ENCODE results near the gene ZNF44. TPM values are rescaled to one million over a fixed set of nuclear protein-coding genes. Genes with fewer than 3 reads are reported as not detected.

The ZNF44 gene
- total RNA-seq, 1 experiment from 2014 or later, result 3.6 TPM

DNA sequence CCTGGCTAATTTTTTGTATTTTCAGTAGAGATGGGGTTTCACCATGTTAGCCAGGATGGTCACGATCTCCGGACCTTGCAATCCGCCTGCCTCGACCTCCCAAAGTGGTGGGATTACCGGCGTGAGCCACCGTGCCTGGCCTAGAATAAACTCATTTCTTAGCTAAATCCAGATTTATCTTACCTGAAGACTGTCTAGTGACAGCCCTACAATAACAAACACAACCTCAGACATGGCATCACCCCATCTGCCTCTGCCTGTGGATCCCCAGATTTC lies 5.0 kb downstream of the ZNF44 start (continued):
- TF ChIP-seq, protein P1, sequence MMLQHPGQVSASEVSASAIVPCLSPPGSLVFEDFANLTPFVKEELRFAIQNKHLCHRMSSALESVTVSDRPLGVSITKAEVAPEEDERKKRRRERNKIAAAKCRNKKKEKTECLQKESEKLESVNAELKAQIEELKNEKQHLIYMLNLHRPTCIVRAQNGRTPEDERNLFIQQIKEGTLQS (IDR thresholded peaks at IDR 0.05), result no peak
- TF ChIP-seq JUND (IDR thresholded peaks at IDR 0.05), result no peak
- TF ChIP-seq, protein P2, sequence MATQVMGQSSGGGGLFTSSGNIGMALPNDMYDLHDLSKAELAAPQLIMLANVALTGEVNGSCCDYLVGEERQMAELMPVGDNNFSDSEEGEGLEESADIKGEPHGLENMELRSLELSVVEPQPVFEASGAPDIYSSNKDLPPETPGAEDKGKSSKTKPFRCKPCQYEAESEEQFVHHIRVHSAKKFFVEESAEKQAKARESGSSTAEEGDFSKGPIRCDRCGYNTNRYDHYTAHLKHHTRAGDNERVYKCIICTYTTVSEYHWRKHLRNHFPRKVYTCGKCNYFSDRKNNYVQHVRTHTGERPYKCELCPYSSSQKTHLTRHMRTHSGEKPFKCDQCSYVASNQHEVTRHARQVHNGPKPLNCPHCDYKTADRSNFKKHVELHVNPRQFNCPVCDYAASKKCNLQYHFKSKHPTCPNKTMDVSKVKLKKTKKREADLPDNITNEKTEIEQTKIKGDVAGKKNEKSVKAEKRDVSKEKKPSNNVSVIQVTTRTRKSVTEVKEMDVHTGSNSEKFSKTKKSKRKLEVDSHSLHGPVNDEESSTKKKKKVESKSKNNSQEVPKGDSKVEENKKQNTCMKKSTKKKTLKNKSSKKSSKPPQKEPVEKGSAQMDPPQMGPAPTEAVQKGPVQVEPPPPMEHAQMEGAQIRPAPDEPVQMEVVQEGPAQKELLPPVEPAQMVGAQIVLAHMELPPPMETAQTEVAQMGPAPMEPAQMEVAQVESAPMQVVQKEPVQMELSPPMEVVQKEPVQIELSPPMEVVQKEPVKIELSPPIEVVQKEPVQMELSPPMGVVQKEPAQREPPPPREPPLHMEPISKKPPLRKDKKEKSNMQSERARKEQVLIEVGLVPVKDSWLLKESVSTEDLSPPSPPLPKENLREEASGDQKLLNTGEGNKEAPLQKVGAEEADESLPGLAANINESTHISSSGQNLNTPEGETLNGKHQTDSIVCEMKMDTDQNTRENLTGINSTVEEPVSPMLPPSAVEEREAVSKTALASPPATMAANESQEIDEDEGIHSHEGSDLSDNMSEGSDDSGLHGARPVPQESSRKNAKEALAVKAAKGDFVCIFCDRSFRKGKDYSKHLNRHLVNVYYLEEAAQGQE (IDR thresholded peaks at IDR 0.05; ENCODE audit: low read depth), result no peak
- no peak for TF ChIP-seq POLR2A (IDR thresholded peaks at IDR 0.05; ENCODE audit: borderline replicate concordance, extremely low read depth, insufficient read depth, insufficient read length)
- no peak for TF ChIP-seq POLR2AphosphoS5 (IDR thresholded peaks at IDR 0.05; ENCODE audit: low read depth, low read length)
- no peak for TF ChIP-seq SIN3A (IDR thresholded peaks at IDR 0.05; ENCODE audit: low read depth)
- no peak for TF ChIP-seq TCF7L2 (IDR thresholded peaks at IDR 0.05; ENCODE audit: borderline replicate concordance, extremely low read depth, insufficient read depth, insufficient read length)

DNA sequence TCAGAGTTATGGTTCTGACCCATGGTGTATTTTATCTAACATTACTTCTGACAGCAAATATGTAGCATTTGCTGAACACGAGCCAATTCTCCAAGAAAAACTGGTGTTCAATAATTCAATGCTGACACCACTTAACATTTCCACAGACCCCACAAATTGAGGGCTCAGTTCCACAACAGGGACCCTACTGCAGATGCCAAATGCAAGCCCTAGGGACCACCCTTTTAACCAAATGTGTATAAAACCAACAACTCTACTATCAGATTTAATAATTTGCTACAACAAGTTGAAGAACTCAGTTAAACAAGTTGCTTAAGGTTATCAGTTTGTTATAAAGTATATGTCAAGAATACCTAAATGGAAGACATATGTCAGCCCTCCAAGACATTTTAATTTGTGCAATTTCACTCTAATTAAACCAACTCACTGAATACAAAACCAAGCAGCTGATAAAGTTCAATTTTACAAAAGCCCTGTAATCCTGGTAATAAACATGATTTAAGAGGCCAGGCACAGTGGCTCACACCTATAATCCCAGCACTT lies 6.7 kb downstream of the ZNF44 start:
- Histone ChIP-seq H3K9ac (ENCODE audit: low read length) (no peak overlapping the region), H3K27me3 (ENCODE audit: insufficient read depth, low read length) (no peaks in the 10 kb centered on the region), H3K4me3 (replicated peaks in 1 of 2; ENCODE audit: low read depth in 1 of 2, low read length in 2 of 2) (no peak overlapping the region), H2AFZ (ENCODE audit: low read depth, low read length, poor library complexity, severe bottlenecking) (no peak overlapping the region), H3K27ac (ENCODE audit: low read depth, low read length) (no peak overlapping the region), H3K9me2 (ENCODE audit: insufficient read depth) (no peaks in the 10 kb centered on the region), H3K36me3 (ENCODE audit: control insufficient read depth in 1 of 2, insufficient read depth in 2 of 2, low read length in 2 of 2) (0 out of 4 replicates have a peak, but pooled peaks cover 0 to 3% of the 10 kb centered on the region in 2 experiments), H3K4me1 (ENCODE audit: control insufficient read depth in 1 of 2, insufficient read depth in 2 of 2, low read length in 2 of 2) (peaks cover 6 to 15% of the 10 kb centered on the region in 2 experiments), H4K20me1 (ENCODE audit: insufficient read depth) (no peaks in the 10 kb centered on the region), H3K79me2 (ENCODE audit: insufficient read depth, low read length) (peaks cover 3% of the 10 kb centered on the region; the same call in 1 of the 2 replicates), H3K9me3 (ENCODE audit: control insufficient read depth in 1 of 2, insufficient read depth in 1 of 2, low read depth in 1 of 2, low read length in 2 of 2) (peaks cover 0 to 3% of the 10 kb centered on the region in 2 experiments; a peak in 1 of 4 replicates), H3K4me2 (ENCODE audit: low read length) (no peak overlapping the region)
- ATAC-seq (no peak), DNase-seq (ENCODE audit: low read depth, low spot score) (no peak)
- CTCF ChIA-PET, result no interaction called here
- RAD21 ChIA-PET (ENCODE audit: low non-redundant PET in 1 of 2, low total read pairs in 2 of 2, uncharacterized antibody in 2 of 2, unreplicated experiment in 2 of 2), result no interaction called here
- no TSS peak for BruUV-seq (replicated peaks)
- intact Hi-C loops (cut with micrococcal nuclease), result no loop called here
- POLR2A ChIA-PET, result no interaction called here
- TF ChIP-seq ZNF274 (IDR thresholded peaks at IDR 0.05; ENCODE audit: low read depth, low read length) (no peak), YY1 (IDR thresholded peaks at IDR 0.05; ENCODE audit: extremely low read depth, insufficient replicate concordance, low read depth, low read length) (no peak), JUND (IDR thresholded peaks at IDR 0.05) (no peak), POLR2AphosphoS5 (IDR thresholded peaks at IDR 0.05; ENCODE audit: low read depth, low read length) (no peak), ELF1 (IDR thresholded peaks at IDR 0.05; ENCODE audit: borderline replicate concordance, low read depth) (no peak)
- TF ChIP-seq, protein P3, sequence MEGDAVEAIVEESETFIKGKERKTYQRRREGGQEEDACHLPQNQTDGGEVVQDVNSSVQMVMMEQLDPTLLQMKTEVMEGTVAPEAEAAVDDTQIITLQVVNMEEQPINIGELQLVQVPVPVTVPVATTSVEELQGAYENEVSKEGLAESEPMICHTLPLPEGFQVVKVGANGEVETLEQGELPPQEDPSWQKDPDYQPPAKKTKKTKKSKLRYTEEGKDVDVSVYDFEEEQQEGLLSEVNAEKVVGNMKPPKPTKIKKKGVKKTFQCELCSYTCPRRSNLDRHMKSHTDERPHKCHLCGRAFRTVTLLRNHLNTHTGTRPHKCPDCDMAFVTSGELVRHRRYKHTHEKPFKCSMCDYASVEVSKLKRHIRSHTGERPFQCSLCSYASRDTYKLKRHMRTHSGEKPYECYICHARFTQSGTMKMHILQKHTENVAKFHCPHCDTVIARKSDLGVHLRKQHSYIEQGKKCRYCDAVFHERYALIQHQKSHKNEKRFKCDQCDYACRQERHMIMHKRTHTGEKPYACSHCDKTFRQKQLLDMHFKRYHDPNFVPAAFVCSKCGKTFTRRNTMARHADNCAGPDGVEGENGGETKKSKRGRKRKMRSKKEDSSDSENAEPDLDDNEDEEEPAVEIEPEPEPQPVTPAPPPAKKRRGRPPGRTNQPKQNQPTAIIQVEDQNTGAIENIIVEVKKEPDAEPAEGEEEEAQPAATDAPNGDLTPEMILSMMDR (IDR thresholded peaks at IDR 0.05 in 2 of 3, conservative IDR thresholded peaks at IDR 0.05 in 1 of 3; ENCODE audit: borderline replicate concordance in 1 of 3, insufficient read depth in 1 of 3, low read depth in 2 of 3, low read length in 2 of 3), result no peak
- TF ChIP-seq, protein P2 (IDR thresholded peaks at IDR 0.05; ENCODE audit: low read depth), result no peak
- TF ChIP-seq, protein P1 (IDR thresholded peaks at IDR 0.05), result no peak

All from HCT116 (cell line).